Measurements from ENCODE around the gene RUNX2.
"Not testable (repeated sequence)": the region's sequence is repeated elsewhere in the genome, so short reads cannot be mapped to it uniquely, and the experiment has no call there.

RUNX2 gene

GRCh38 chr6:45532721-45533210 is 204.6 kb downstream of the RUNX2 start:
- no peak for DNase-seq

DNA sequence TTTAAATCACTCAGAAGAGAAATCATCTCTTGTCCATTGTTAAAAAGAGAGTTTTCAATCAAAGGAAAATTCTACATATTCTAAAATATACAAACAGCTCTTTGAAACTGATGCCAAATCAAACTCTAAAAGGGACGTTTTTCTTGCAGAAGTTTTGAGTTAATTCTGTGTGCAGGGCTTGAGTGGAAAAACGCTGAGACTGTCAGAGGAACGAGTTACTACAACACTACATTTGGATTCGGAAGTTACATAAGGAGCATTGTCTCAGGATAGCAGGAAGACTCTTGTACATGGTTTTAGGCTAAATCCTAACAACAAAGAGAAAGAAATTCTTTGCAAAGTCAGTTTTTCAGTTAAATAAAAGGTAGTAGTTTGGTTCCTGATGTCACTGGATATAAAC is 205.3 kb downstream of the RUNX2 start:
- DNase-seq, result no peak

DNA sequence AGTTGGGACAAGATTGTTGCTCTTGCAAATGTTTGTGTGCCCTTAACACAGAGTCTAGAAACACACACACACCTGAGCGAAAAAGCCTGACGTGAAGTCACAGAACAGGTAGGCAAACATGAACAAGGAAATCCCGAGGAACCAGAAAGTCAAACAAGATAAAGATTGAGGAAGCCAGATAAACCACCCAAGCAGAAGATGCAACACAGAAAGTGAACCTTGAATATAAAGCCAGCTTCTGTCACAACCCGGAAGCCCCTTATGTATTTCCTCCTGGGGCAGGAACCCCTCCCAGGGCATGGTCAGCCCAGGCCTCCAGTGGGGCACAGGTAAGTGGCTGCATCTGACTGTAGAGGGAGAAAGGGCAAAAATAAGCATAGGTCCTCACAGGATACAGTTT is 207.8 kb downstream of the RUNX2 start:
- no peak for DNase-seq

DNA sequence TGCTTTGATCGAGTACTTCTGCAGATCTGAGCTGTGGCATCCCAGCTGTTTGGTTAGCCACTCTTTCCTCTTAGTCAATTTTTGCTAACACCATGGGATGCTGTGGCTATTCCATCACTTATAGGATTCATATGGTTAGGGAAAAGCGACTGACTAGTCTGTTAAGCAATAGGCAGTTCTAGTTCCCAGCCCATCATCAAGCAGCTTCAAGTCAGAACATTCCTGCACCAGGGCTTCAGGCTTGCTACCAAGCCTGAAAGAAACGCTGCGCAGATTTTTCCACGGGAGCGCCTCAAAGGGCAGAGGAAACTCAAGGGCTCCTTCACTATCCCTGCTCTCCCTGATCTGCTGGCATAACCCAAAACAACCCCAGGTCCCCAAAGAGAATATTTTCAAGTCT is 209.4 kb downstream of the RUNX2 start:
- no peak for DNase-seq

- no peak for DNase-seq
Measured at GRCh38 chr6:45538641-45539547, 210.8 kb downstream of the RUNX2 start.

DNA sequence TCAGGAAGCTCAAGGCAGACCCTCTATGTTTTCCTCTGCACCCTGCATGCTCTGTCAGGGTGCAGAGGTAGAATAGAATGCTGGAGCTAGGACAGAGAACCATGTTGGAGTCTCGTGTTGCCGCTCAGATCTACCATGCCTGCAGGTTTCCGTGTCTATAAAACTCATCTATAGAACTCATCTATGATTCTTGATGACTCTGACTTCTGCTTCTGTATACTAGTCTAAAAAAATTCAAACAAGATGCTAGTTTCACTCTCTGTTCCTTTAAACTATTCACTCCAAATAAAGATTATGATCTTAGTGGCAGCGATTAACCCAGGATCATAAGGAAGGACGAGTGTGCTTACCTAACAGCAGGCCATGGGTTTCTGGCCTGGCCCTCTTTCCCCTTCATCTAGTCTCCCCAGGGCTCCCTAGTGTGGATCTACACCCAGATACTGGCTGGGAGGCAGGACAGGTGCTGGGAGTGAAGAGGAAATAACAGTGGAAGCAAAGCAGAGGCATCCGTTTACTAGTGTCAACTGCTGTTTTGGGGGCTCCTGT is 212.3 kb downstream of the RUNX2 start:
- DNase-seq, result no peak

- no peak for DNase-seq
Measured at GRCh38 chr6:45541934-45542333, 213.8 kb downstream of the RUNX2 start.

DNA sequence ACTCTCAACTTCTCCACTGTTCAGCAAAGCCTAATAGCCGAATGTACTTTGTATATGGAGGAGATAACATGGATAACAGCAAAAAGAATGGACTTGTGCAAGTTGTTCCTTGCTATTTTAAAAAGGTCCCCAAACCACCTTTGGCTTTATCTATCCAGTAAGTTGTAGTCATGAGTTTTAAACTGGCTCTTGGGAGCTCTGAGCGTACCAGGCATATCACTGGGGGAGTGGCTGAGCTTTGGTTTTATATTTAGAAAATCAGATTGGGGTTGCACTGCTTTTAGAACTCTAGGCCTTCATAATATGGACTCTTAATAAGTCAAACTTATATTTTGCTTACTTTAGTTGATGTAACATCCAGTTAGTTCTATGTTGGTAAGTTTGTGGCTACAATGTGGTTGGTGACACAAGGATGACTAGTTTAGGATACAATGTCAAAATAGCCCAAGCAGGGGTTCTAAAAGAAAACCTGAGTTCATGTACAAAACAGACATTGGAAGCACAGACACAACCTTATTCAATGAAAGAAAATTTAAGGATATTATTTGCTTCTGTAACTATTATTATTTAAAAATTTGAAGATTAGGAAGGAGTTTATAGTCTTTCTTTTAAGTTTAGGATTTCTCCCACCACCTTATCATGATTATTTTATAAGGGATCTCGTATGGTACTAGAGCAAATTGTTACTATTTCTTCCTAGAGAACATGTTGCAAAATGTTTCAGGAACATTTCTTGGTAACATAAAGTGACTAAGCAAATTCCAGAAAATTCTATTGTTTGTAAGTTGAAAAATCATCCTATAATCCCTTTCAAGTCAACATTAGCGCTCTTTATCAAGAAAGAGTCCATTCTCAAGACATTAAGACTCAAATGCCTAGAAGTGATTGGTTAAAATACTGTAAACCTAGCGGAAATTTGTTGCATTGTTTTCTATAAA is 215.4 kb downstream of the RUNX2 start:
- no peak for DNase-seq

DNA sequence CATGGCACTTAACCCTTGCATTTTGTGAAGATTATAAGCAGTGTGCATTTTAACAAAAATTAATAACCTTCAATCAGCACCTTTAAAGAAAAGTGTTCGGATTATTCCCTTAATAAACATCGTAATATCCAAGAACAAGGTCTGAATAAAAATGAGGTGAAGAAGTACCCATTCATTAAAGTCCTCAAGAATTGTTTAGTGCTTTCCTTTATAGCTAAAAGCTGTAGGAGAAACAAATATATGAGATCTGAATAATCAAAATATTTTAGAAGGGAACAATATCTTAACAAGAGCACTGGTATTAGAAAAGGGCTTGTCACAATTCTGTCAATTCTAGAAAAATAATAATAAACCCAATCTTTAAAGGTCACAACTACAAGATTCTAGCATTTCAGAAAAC is 217.3 kb downstream of the RUNX2 start:
- DNase-seq, result no peak

- DNase-seq, result no peak
Measured at GRCh38 chr6:45548657-45549515, 220.8 kb downstream of the RUNX2 start.

GRCh38 chr6:45552536-45552935 is 224.4 kb downstream of the RUNX2 start:
- no peak for DNase-seq

GRCh38 chr6:45553730-45554344 is 225.7 kb downstream of the RUNX2 start:
- DNase-seq, result no peak

GRCh38 chr6:45554591-45554990 is 226.5 kb downstream of the RUNX2 start:
- no peak for DNase-seq

- DNase-seq, result no peak
Measured at GRCh38 chr6:45555981-45556771, 228.0 kb downstream of the RUNX2 start.

DNA sequence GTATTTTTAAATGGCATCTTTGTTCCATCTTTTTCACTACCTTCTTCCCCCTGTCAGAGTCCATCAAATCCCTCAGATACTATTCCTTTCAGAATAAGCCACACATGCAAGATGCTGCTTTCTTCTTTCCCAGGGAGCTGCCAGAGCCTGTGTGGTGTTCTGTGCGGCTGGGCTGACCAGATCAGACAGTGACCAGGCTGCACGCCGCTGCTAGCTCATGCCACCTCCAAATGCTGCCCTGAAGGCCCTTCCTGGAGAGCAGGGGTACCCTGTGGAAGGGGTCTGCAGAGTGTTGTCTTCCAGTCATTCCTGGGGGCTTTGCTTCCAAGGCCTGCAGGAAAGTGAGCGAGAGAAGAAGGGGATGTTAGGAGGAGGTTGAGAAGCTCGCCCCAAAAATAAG is 228.7 kb downstream of the RUNX2 start:
- DNase-seq, result no peak

DNA sequence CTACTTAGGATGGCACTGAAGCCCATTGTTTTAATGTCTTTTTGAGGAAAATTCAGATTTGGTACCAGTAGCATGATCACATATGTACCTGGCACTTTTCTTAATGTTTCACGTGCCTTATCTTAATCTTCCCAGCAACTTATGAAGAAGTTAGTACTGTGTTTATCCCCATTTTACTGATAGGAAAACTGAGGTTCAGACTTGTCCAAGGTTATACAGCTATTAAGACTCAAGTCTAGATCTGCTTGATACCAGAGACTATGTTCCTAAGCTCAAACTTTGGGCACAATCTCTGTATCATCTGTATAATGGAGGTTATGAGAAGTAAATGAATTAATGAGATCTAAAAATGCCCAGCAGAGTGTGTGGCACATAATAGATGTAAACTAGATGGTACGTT is 229.3 kb downstream of the RUNX2 start:
- no peak for DNase-seq

DNA sequence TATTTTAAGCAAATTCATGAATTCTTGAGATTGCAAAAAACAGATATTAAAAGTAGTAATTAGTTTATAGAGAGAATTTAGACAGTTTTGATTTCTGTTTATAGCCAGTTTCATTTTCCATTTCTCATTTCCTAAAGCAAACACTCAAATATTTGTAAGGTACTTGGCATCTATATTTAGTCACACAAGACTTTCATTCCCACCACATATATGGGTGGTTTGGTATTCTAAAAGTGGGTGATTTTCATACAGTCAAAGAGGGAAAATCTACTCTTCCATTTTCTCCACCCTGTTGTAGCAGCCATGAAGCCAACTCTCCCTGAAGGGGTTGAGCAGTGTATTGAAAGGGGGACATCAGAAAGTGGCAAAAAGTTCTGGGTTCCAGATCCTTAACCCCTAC is 230.7 kb downstream of the RUNX2 start:
- DNase-seq, result no peak

DNA sequence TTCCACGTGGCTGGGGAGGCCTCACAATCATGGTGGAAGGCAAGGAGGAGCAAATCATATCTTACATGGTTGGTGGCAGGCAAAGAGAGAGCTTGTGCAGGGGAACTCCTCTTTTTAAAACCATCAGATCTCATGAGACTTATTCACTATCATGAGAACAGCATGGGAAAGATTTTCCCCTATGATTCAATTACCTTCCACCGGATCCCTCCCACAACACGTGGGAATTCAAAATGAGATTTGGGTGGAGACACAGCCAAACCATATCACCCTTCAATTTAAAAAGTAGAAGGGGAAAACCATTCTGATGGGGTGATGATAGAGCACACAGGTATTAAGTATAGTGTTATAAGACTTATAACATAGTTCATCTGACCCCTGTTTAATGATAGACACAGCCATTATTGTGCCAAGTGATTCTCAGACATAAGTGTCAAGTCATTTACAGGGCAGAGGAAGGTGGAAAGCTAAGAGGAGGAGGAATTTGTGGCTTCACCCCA is 232.2 kb downstream of the RUNX2 start:
- DNase-seq, result not testable (repeated sequence)

GRCh38 chr6:45562171-45562570 is 234.0 kb downstream of the RUNX2 start:
- no peak for DNase-seq

- no peak for DNase-seq
Measured at GRCh38 chr6:45563041-45563440, 234.9 kb downstream of the RUNX2 start.

GRCh38 chr6:45563844-45564243 is 235.7 kb downstream of the RUNX2 start:
- no peak for DNase-seq
